Measurements from ENCODE around the gene SLC22A7.
"Not testable (repeated sequence)": the region's sequence is repeated elsewhere in the genome, so short reads cannot be mapped to it uniquely, and the experiment has no call there.

The SLC22A7 gene

GRCh38 chr6:43347444-43347843 lies 49.4 kb downstream of the SLC22A7 start:
- no peak for DNase-seq

GRCh38 chr6:43351951-43352350 lies 53.9 kb downstream of the SLC22A7 start:
- DNase-seq = not testable (repeated sequence)

Data from eye (tissue), 1 donor.